Measurements from ENCODE around the gene CPXM2. TPM values are rescaled to one million over a fixed set of nuclear protein-coding genes. Genes with fewer than 3 reads are reported as not detected.

CPXM2 gene
- total RNA-seq, 2 experiments from 2014 or later: not detected

- no TSS peak for BruUV-seq (replicated peaks)
- no peak overlapping the region for H3K27ac ChIP-seq (ENCODE audit: low read depth, low read length, poor library complexity, severe bottlenecking)
- H3K79me2 ChIP-seq (ENCODE audit: insufficient read depth, low read depth, low read length): no peaks in the 10 kb centered on the region
- no peaks in the 10 kb centered on the region for H3K9me3 ChIP-seq (ENCODE audit: low read length)
- H3K36me3 ChIP-seq (ENCODE audit: insufficient read depth, low read length): no peaks in the 10 kb centered on the region
- POLR2A ChIA-PET: interaction anchor here (0.6 to 1.1 kb wide), 2 partner anchors 9 to 541 kb away, joined by 3 to 4 read pairs; no protein-coding TSS in a partner anchor
- no peak overlapping the region for H3K4me2 ChIP-seq (ENCODE audit: low read length)
- intact Hi-C loops (cut with micrococcal nuclease; ENCODE audit: unreplicated experiment): no loop called here
- no peak overlapping the region for H2AFZ ChIP-seq (ENCODE audit: low read length)
- CTCF ChIA-PET (ENCODE audit: unreplicated experiment): no interaction called here
- H3K9me2 ChIP-seq (ENCODE audit: insufficient read depth, low read length): no peaks in the 10 kb centered on the region
- no peak for TF ChIP-seq EZH2phosphoT487 (IDR thresholded peaks at IDR 0.05; ENCODE audit: borderline replicate concordance, low read depth, low read length)
- no peak for TF ChIP-seq CTCF (conservative IDR thresholded peaks at IDR 0.05; ENCODE audit: low read length)
- no peak overlapping the region for H3K4me3 ChIP-seq (ENCODE audit: low read depth, low read length, poor library complexity, severe bottlenecking)
- H3K4me1 ChIP-seq (ENCODE audit: insufficient read depth, low read length, poor library complexity, severe bottlenecking): no peaks in the 10 kb centered on the region
- DNase-seq (ENCODE audit: low spot score): no peak
- H4K20me1 ChIP-seq (ENCODE audit: insufficient read depth, low read length): no peaks in the 10 kb centered on the region
Observed at GRCh38 chr10:123904834-123905409, 13.3 kb upstream of the CPXM2 start.

GRCh38 chr10:123903621-123904020 is 12.0 kb upstream of the CPXM2 start:
- Histone ChIP-seq H3K79me2 (ENCODE audit: insufficient read depth, low read depth, low read length) (no peaks in the 10 kb centered on the region), H3K9me2 (ENCODE audit: insufficient read depth, low read length) (no peaks in the 10 kb centered on the region), H4K20me1 (ENCODE audit: insufficient read depth, low read length) (no peaks in the 10 kb centered on the region), H3K9me3 (ENCODE audit: low read length) (no peaks in the 10 kb centered on the region), H3K4me1 (ENCODE audit: insufficient read depth, low read length, poor library complexity, severe bottlenecking) (no peaks in the 10 kb centered on the region), H3K4me2 (ENCODE audit: low read length) (no peak overlapping the region), H2AFZ (ENCODE audit: low read length) (no peak overlapping the region), H3K4me3 (ENCODE audit: low read depth, low read length, poor library complexity, severe bottlenecking) (no peak overlapping the region), H3K27ac (ENCODE audit: low read depth, low read length, poor library complexity, severe bottlenecking) (no peak overlapping the region), H3K36me3 (ENCODE audit: insufficient read depth, low read length) (no peaks in the 10 kb centered on the region)
- no TSS peak for BruUV-seq (replicated peaks)
- POLR2A ChIA-PET: no interaction called here
- no peak for DNase-seq (ENCODE audit: low spot score)
- no peak for TF ChIP-seq EZH2phosphoT487 (IDR thresholded peaks at IDR 0.05; ENCODE audit: borderline replicate concordance, low read depth, low read length)
- TF ChIP-seq CTCF (conservative IDR thresholded peaks at IDR 0.05; ENCODE audit: low read length): no peak
- CTCF ChIA-PET (ENCODE audit: unreplicated experiment): no interaction called here
- intact Hi-C loops (cut with micrococcal nuclease; ENCODE audit: unreplicated experiment): no loop called here

GRCh38 chr10:123901621-123902020 is 10.0 kb upstream of the CPXM2 start:
- Histone ChIP-seq H4K20me1 (ENCODE audit: insufficient read depth, low read length) (no peaks in the 10 kb centered on the region), H3K4me2 (ENCODE audit: low read length) (no peak overlapping the region), H3K4me1 (ENCODE audit: insufficient read depth, low read length, poor library complexity, severe bottlenecking) (no peaks in the 10 kb centered on the region), H2AFZ (ENCODE audit: low read length) (no peak overlapping the region), H3K9me3 (ENCODE audit: low read length) (no peaks in the 10 kb centered on the region), H3K9me2 (ENCODE audit: insufficient read depth, low read length) (no peaks in the 10 kb centered on the region), H3K36me3 (ENCODE audit: insufficient read depth, low read length) (no peaks in the 10 kb centered on the region), H3K4me3 (ENCODE audit: low read depth, low read length, poor library complexity, severe bottlenecking) (no peak overlapping the region), H3K27ac (ENCODE audit: low read depth, low read length, poor library complexity, severe bottlenecking) (no peak overlapping the region), H3K79me2 (ENCODE audit: insufficient read depth, low read depth, low read length) (no peaks in the 10 kb centered on the region)
- no peak for DNase-seq (ENCODE audit: low spot score)
- no TSS peak for BruUV-seq (replicated peaks)
- CTCF ChIA-PET (ENCODE audit: unreplicated experiment): no interaction called here
- intact Hi-C loops (cut with micrococcal nuclease; ENCODE audit: unreplicated experiment): no loop called here
- no peak for TF ChIP-seq CTCF (conservative IDR thresholded peaks at IDR 0.05; ENCODE audit: low read length)
- no peak for TF ChIP-seq EZH2phosphoT487 (IDR thresholded peaks at IDR 0.05; ENCODE audit: borderline replicate concordance, low read depth, low read length)
- POLR2A ChIA-PET: no interaction called here

Measured in OCI-LY7 (cell line).